HG03521 (cell line): Measurements from ENCODE around the gene ATP6V1D.
"Not testable (repeated sequence)": the region's sequence is repeated elsewhere in the genome, so short reads cannot be mapped to it uniquely, and the experiment has no call there.

Experiments used
- ATAC-seq: cut with Tn5 transposase; IDR thresholded peaks from one replicate; pipeline ENCODE4 v1.9.1; 2021; ENCODE audit warnings: mild to moderate bottlenecking, moderate library complexity; ENCODE audit not compliant: unreplicated experiment

ATP6V1D gene

DNA sequence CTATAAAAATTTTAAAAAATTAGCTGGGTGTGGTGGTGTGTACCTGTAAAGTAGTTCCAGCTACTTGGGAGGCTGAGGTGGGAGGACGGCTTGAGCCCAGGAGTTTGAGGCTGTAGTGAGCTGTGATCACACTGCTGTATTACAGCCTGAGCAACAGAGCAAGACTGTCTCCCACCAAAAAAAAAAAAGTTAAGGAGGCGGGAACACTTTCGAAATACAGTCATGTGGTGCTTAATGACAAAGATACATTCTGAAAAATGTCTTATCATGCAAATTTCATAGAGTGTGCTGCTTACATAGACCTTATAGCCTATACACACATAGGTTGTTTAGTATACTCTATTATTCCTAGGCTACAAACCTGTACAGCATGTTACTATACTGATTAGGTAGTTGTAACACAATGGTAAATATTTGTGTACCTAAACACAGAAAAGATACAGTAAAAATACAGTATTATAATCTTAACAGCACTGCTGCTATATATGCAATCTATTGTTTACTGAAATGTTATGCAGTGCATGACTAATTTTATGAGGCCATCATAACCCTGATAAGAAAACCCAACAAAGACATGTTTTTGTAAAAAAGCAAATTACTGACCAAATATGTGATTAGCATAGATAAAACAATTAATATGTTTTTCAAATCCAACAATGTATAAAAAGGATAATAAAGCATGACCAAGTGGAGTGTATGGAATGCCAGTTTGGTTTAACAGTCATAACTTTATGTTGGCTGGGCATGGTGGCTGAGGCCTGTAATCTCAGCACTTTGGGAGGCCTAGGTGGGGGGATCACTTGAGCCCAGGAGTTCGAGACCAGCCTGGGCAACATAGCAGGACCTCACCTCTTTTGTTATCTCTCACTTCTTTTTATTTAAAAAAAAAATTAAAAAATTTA, 11.9 kb upstream of the ATP6V1D start:
- no peak for ATAC-seq

- no peak for ATAC-seq
Observed at GRCh38 chr14:67370830-67371229, 11.2 kb upstream of the ATP6V1D start.

- no peak for ATAC-seq
Observed at GRCh38 chr14:67365476-67365875, 5.9 kb upstream of the ATP6V1D start.

DNA sequence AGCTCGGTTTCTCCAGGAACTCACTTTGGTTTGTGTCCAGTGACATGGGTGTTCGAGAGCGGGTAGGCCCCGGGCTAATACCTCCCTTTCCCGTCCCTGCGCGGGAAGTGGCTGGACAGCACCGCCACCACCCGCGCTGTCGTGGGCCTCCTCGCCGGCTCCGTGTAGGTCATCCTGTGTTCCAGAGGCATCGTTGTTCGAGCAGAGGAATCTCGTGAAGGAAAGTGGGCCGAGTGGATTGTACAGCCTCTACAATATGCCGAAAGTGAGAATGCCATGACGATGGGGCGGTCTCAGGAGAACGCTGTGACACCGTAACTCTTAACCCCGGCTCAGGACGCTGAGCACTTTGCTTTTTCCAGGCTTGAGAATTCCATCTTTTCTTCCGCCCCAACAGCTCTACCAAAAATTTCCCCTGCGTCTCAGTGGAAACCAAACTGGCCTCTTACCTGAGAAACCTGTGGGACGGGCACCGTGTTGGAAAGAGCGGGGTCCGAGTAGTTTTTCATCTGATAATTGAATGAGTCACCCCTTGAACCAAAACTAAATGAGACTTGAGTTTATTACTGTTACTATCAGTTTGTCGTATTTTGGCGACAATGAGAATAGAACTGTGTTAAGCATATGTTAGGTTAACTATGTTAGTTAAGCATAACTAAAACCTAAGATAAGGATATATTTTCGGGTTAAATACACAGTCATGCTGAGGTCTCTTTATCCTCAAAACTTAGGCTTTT, 1.0 kb upstream of the ATP6V1D start:
- peak; percentile 18 for ATAC-seq

- no peak for ATAC-seq
Observed at GRCh38 chr14:67358924-67359774, 455 bp downstream of the ATP6V1D start.

- no peak for ATAC-seq
Observed at GRCh38 chr14:67357969-67358354, 1.6 kb downstream of the ATP6V1D start.

- no peak for ATAC-seq
Observed at GRCh38 chr14:67357186-67357968, 2.2 kb downstream of the ATP6V1D start.

- no peak for ATAC-seq
Observed at GRCh38 chr14:67352055-67352454, 7.5 kb downstream of the ATP6V1D start.

- no peak for ATAC-seq
Observed at GRCh38 chr14:67345583-67345982, 14.0 kb downstream of the ATP6V1D start.

DNA sequence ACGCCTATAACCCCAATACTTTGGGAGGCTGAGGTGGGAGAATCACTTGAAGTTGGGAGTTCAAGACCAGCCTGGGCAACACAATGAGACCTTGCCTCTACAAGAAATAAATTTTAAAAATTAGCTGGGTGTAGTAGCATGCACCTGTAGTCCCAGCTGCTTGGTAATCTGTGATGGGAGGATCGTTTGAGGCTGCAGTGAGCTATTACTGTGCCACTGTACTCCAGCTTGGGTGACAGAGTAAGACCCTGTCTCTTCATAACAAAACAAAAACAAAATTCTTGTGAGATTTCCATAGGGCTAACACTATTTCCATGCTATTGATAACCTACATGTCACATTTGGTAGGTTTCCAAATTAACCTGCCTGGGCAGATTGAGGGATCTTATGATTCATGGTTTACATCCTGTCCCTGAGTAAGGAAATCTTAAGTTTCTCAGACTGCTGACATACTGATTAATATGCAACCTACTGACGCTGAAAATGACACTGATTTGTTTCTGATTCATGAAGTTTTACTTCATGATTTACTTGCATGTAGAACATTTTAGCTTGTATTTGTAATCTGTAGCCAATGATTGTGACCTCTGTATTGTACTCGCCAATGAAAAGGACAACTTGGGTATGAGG, 15.9 kb downstream of the ATP6V1D start:
- ATAC-seq, result no peak

- ATAC-seq, result not testable (repeated sequence)
Observed at GRCh38 chr14:67341231-67341630, 18.4 kb downstream of the ATP6V1D start.

DNA sequence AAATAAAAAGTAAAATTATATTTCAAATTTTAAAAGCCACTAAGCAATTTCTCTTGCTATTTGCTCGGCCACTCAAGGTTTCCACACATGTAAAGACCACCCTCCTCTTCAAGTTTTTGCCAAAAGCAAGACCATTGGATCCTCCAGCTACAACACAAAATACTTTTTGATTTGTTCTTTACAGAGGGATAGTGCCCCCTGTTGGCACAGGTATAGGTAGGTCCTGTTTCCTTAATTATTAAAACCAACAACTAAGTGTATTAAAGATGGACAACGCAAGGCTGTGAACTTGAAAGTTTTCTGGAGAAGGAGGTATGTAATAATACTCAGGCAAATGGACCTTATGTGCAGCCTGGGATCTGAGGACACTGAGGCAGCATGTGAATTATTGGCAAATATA, 23.8 kb downstream of the ATP6V1D start:
- no peak for ATAC-seq

DNA sequence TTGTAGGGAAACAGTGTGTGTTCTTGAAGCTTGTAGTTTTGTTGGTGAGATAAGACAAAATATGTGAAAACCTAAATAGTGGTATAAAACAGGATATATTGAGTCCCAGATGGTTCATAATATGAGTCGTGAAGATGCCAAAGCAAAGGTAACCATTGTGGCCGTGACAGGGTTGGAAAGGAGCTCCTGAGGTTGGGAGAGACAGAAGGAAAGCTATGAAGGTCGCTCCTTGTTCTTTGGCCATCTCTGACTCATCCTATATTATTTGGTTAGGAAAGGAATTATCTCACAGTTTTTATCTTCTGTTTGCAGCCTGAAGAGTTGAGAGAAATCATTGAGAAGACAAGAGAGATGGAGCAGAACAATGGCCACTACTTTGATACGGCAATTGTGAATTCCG, 27.1 kb downstream of the ATP6V1D start:
- ATAC-seq, result no peak

- ATAC-seq, result no peak
Observed at GRCh38 chr14:67331368-67332125, 28.1 kb downstream of the ATP6V1D start.

GRCh38 chr14:67329666-67330065, 29.9 kb downstream of the ATP6V1D start:
- ATAC-seq, result not testable (repeated sequence)

GRCh38 chr14:67319142-67319541, 40.5 kb downstream of the ATP6V1D start:
- no peak for ATAC-seq

DNA sequence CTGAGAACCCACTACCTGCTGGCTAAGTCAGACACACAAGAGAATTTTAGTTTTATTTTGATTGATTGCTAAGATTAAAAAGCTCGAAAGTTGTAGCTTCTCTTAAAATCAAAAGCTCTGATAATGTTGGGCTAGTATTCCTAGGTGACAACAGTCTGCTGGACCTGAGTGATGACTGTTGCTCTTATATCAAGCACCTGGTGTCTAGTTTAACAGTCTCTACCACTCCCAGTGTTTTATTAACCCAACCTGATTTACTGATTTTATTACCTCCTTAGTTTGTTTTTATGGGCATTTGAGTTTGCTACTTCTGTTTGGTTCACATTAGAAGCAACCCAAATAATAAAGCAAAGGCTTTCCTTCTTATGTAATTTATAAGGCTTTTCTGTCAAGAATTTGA, 41.8 kb downstream of the ATP6V1D start:
- ATAC-seq, result no peak

- no peak for ATAC-seq
Observed at GRCh38 chr14:67313153-67313552, 46.5 kb downstream of the ATP6V1D start.

DNA sequence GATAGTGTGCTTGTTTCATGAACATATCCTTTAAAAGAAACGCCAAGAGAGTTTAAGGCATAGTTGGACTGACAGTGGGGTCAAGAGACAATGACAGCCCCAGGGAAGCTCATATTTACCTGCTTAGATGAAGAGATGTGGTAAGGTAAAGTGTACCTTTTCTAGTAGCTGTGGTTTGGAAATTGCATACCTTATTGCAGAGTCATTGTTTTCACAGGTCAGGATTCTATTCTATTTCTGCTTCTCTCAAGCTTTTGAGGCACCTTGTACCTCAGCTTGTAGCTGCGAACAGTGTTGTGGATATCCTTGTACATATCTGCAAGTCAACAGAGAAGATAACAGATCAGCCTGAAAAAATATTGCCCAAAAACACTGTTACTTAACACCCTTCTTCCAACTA, 47.7 kb downstream of the ATP6V1D start:
- no peak for ATAC-seq
